ENCODE measurements around the gene SERPINA5.

DNA sequence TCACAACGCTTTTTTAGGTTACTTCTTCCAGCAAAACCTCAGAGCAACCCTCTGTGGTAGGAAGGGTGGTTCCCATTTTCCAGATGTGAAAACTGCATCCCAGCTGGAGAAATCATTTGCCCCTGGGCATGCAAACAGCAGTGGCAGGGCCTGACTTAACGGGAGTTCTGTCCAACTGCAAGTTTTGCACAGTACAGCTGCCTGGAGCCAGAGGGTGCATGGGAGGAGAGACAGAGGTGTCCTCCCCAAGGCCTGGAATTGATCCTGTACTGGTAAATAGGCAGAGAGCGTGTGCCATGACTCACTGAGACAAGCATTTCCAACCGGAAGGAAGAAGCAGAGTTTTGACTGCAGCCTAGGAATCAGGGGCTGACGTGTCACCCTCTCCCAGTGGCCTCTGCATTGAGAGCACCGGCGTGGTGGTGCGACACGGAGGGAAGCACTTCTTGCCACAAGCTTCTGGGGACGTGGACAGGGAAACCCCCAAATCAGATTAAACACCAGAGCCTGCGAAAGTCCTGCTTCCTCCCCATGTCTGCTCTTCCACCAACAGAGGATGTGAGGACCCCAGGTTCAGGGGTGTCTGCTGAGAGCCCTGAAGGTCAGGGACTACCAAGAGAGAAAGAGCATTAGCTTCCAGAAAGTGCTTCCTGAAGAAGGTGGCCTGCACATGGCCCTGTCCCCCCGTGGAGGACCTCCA is 39.0 kb upstream of the SERPINA5 start:
- TF ChIP-seq, protein P1, sequence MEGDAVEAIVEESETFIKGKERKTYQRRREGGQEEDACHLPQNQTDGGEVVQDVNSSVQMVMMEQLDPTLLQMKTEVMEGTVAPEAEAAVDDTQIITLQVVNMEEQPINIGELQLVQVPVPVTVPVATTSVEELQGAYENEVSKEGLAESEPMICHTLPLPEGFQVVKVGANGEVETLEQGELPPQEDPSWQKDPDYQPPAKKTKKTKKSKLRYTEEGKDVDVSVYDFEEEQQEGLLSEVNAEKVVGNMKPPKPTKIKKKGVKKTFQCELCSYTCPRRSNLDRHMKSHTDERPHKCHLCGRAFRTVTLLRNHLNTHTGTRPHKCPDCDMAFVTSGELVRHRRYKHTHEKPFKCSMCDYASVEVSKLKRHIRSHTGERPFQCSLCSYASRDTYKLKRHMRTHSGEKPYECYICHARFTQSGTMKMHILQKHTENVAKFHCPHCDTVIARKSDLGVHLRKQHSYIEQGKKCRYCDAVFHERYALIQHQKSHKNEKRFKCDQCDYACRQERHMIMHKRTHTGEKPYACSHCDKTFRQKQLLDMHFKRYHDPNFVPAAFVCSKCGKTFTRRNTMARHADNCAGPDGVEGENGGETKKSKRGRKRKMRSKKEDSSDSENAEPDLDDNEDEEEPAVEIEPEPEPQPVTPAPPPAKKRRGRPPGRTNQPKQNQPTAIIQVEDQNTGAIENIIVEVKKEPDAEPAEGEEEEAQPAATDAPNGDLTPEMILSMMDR (IDR thresholded peaks at IDR 0.05): no peak
- TF ChIP-seq POLR2A (IDR thresholded peaks at IDR 0.05; ENCODE audit: low read length): no peak
- TF ChIP-seq ESRRA (IDR thresholded peaks at IDR 0.05; ENCODE audit: borderline replicate concordance, low read length): no peak

Measured in A549 (cell line).